ENCODE data around the gene RASSF8.

GRCh38 chr12:26114720-26115401 lies 156.4 kb downstream of the RASSF8 start:
- TF ChIP-seq POLR2AphosphoS5 (IDR thresholded peaks at IDR 0.05): no peak
- TF ChIP-seq, protein P1, sequence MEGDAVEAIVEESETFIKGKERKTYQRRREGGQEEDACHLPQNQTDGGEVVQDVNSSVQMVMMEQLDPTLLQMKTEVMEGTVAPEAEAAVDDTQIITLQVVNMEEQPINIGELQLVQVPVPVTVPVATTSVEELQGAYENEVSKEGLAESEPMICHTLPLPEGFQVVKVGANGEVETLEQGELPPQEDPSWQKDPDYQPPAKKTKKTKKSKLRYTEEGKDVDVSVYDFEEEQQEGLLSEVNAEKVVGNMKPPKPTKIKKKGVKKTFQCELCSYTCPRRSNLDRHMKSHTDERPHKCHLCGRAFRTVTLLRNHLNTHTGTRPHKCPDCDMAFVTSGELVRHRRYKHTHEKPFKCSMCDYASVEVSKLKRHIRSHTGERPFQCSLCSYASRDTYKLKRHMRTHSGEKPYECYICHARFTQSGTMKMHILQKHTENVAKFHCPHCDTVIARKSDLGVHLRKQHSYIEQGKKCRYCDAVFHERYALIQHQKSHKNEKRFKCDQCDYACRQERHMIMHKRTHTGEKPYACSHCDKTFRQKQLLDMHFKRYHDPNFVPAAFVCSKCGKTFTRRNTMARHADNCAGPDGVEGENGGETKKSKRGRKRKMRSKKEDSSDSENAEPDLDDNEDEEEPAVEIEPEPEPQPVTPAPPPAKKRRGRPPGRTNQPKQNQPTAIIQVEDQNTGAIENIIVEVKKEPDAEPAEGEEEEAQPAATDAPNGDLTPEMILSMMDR (IDR thresholded peaks at IDR 0.05): no peak
- no peak for TF ChIP-seq EP300 (IDR thresholded peaks at IDR 0.05)
